HG03135 (cell line): ENCODE results near the gene MAGI2.

Experiments used
- ATAC-seq: cut with Tn5 transposase; IDR thresholded peaks from one replicate; pipeline ENCODE4 v1.9.1; 2021; ENCODE audit warnings: mild to moderate bottlenecking, moderate library complexity; ENCODE audit not compliant: unreplicated experiment

MAGI2 gene

GRCh38 chr7:78134256-78134655 lies 1319.2 kb downstream of the MAGI2 start:
- ATAC-seq, result no peak

- ATAC-seq, result no peak
These were observed 1322.8 kb downstream of the MAGI2 start for GRCh38 chr7:78130446-78131215.

DNA sequence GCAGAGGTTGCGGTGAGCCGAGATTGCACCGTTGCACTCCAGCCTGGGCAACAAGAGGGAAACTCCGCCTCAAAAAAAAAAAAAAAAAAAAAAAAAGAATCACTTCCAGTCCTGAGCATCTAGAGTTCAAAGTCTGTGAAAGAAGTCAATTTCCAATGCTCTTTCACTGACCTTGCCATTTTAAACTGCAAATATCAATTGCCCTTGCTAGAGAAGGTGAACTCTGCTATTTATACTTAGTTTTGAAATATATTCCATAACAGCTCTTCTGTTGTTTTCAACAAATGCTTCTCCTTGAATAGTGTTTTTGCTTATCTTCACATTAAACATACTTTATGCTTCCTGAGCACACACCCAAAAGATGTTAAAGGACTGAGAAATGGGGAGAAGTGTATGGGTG lies 1323.6 kb downstream of the MAGI2 start:
- no peak for ATAC-seq

DNA sequence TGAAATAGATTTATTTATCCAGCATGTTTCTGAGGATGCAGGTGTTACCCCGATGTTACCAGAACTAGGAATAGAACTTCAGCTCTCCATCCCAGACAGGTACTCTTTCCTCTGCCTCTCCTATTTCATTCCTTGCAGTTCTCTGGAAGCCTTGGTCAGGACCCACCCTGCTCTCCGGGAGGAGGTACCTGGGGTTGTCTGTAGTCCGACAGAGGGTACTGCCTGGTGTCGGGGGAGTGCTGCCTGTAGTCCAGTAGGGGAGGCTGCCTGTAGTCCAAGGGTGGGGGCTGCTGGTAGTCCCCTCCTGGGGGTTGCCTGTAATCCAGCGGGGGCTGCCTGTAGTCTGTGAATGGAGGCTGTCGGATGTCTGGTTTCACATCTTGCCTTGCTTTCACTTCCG lies 1326.5 kb downstream of the MAGI2 start:
- ATAC-seq, result no peak

DNA sequence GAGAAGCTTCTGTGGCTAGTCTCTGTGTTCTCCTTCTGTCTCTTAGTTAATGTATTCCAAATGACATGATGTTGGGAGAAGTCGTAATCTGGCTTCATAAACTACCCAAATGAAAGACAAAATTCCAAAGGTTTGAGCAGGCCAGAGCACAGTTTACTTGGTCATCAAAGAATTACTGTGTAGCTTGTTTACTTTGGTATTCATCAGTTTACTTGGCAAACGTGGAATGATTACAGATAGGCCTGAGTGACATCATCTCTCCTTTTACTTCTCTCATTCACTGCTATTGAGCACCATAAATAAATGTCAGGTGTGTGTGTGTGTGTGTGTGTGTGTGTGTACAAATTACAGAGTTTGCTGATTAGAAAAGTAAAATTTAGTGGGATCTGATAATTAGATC lies 1327.6 kb downstream of the MAGI2 start:
- no peak for ATAC-seq

DNA sequence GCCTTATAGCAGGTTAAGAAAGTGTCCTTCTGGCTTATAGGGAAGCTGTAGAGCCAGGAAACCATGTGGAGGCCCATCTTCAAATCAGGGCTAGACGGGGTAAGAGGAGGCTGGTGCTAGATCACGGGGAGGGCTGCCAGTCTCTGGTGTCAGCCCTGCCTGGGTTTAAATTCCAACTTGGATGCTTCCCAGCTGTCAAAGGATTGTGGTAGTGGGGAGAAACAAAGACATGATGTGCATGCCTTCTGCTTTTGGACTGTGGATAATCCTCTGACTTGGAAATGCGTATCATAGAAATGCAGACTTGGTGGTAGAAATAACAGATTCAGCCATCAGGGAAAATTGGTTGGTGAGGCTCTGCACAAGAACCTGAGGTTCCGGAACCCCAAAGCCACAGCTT lies 1329.3 kb downstream of the MAGI2 start:
- ATAC-seq, result no peak

DNA sequence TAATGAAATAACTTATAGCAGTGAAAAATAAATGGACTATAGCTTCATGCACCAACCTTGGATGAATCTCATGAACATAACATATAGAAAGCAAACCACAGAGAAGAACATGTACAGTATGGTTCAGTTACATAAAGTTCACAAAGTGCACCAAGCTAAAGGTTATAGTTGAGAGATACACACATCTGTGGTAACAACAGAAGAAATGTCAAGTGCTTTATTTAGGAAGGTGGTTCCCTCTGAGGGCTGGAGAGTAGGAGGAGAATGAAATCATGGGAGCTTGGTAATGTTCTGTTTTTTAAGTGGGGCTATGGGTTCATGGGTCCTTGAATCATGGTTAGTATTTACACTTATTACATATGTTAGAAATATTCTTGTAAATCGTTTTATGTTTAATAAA lies 1331.6 kb downstream of the MAGI2 start:
- ATAC-seq, result no peak

DNA sequence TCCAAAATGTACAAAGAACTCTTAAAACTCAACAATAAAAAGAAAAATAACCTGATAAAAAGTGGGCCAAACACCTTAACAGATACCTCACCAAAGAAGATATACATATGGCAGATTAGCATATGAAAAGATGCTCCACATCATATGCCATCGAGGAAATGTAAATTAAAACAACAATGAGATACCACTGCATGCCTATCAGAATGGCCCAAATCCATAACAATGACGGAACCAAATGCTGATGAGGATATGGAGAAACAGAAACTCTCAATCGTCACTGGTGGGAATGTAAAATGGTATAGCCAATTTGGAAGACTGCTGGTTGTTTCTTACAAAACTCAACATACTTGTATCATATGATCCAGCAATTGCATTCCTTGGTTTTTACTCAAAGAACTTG lies 1335.0 kb downstream of the MAGI2 start:
- no peak for ATAC-seq

GRCh38 chr7:78115876-78116275 lies 1337.6 kb downstream of the MAGI2 start:
- ATAC-seq, result no peak

DNA sequence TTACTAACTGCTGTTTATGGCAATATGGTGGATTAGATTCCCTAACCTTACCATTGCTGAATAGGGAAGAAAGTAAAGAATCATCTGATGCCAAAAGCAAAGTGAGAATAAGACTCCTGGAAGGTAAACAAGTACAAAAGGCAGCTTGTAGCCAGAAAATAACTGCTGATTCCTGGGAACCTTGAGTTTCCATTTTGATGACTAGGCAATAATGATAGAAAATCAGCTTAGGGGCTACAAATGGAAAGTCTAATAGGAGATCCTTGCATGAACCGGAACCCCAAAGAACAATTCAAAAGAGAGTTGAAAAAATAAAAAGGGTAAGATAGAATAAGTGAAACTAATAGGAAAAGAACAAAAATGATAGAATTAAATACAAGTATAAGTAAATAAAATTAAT lies 1338.5 kb downstream of the MAGI2 start:
- ATAC-seq, result no peak

DNA sequence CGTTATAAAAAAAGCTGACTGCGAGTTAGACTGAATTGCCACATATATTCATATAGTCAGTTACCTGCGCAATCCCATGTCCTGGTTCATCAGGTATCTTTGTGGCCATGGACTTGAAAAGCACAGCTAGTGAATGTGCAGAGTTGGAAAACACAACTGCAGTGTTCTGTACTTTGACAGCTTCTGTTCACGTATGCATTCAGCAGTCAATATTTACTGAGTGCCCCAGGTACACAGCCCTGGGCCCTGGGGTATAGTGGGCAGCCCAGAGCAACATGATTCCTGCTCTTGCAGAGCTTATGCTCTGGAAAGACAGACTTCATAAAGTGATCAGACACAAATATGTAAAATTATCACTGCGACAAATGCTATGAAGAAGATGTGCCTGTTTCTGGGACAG lies 1341.0 kb downstream of the MAGI2 start:
- ATAC-seq, result no peak

GRCh38 chr7:78111386-78111785 lies 1342.1 kb downstream of the MAGI2 start:
- no peak for ATAC-seq

DNA sequence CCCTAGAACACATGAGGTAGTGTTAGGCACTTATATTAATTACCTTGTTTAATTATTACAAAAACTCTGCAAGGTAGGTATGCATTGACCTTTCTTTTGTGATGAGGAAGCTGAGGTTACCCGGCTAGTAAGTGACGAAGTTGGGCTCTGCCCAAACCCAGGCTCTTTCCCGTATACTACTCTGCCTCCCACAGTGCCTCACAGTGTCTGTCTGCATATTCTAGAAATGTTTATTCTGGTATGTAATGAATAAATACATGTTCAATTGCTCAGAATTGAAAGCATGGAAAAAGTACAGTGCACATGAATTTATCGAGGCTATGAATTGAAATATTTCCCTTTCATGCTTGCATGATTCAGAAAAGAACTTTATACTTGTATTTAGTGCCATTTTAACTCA lies 1350.0 kb downstream of the MAGI2 start:
- ATAC-seq, result no peak

DNA sequence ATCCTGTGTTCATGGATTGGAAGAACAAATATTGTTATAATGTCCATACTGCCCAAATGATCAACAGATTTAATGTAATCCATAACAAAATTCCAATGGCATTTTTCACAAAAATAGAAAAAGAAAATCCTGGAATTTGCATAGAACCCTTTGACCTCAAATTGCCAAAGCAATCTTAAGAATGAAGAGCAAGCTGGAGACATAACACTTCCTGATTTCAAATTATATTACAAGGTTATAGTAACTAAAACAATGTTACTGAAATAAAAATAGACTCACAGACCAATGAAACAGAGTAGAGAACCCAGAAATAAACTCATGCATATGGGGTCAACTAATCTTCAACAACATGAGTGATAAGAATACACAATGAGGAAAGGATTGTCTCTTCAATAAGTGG lies 1352.4 kb downstream of the MAGI2 start:
- no peak for ATAC-seq

GRCh38 chr7:78099715-78100394 lies 1353.6 kb downstream of the MAGI2 start:
- ATAC-seq, result no peak

- no peak for ATAC-seq
These were observed 1357.9 kb downstream of the MAGI2 start for GRCh38 chr7:78095549-78095948.

- ATAC-seq, result no peak
These were observed 1361.1 kb downstream of the MAGI2 start for GRCh38 chr7:78092331-78092730.

DNA sequence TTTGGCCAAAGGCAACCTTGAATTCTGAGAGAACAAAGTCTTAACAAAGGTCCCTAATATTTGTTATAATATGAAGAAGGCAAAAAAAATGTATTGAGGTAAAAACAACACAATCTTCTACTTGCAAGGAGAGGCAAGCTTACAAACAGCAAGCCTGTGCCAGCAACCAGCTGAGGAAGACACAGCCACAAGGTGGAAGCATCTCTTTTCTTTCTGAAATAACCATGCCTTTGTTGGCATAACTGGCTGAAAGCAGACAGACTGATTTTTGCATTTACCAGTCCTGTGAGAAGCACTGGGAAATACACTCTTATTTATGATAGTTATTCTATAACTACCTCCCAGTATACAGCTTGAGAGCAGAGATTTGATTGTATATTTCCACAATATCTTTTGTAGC lies 1362.9 kb downstream of the MAGI2 start:
- no peak for ATAC-seq

DNA sequence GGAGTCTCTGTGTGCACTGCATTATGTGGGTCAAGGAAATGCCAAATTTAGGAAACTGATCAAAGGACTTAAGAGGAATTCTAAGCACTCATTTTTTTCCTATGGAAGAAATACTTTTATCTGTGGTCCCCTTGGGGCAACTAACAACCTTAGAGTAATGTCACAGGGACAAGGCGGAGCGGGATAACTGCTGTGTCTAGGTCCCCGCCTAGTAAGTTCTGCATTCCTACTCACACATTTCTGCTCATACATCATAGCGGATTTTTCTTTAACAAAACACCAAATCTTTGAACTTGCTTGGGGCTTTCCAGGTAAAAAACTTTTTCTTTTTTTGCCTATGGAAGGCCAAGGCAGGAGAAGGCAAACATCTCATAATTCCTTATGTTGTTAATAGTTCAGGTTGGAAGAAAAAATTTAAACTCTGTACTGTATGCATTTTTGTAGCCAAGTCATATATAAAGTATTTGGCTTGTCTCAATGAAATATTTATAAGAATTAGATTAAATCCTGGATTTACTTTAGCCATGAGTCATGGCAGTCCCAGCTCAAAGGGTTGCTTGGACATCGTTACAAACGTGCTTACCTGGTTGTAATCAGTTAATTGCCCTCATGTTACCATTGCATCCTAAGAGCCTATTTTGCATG lies 1369.9 kb downstream of the MAGI2 start:
- no peak for ATAC-seq

- ATAC-seq, result no peak
These were observed 1370.9 kb downstream of the MAGI2 start for GRCh38 chr7:78082556-78082955.

DNA sequence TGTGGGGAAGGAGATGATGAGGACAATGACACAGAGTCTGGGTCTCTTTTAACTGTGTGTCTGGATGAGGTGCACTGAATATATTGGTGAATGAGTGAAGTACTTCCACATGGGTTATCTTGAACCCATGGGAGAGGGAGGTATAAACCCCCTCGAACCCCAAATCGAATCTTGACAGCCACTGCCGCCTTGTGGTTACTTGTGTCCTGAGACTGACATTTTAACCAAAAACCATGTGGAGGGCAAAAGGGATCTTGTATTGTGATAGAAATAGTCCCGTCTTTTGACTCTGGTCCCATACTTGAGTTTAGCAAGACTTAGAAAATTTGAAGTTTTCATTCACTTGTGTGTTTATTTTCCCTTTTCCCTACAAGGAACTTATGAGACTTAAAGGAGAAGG lies 1371.6 kb downstream of the MAGI2 start:
- ATAC-seq, result no peak

GRCh38 chr7:78081344-78081743 lies 1372.1 kb downstream of the MAGI2 start:
- no peak for ATAC-seq
